Measurements from ENCODE around the gene PEAR1. TPM values are rescaled to one million over a fixed set of nuclear protein-coding genes. Genes with fewer than 3 reads are reported as not detected.

Gene PEAR1
- total RNA-seq, 1 experiment from 2014 or later = 0.39 TPM

DNA sequence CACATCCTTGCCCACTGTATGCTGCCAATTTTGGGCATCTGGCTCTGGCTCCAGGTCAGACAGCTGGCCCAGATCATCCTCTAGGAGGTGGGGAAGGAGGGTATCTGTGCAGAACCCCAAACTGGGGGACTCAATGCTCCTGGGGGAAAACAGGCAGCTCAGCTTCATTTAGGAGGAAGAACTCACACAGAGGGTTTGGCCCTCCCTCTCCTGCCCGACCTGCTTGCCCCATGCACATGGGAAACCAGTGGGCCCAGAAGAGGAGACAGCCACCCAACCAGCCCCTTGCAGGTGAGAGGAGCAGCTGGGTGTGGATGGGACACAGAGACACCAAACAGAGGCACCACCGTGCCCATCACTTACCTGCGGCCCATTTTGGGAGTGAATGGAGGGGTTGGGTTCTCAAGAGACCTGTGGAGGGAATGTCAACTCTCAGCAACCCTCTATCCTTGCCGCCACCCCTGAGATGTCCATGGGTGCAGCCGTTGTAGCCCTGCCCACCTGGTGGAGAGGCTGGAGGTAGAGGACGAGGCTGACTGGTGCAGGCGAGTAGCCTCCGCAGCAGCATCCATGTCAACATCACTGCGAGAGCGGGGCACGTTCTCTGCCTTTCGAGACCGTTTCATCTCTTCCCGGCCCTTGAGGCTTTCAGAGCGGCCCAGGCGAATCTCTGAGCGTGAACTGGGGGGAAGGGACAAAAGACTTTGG is 54.5 kb downstream of the PEAR1 start:
- Histone ChIP-seq H3K27ac (ENCODE audit: insufficient read length, low read depth, low read length) (no peak overlapping the region), H2AFZ (ENCODE audit: low read length) (no peak overlapping the region), H2BK120ac (ENCODE audit: low read depth, low read length, poor library complexity, severe bottlenecking) (no peak overlapping the region), H3K23me2 (ENCODE audit: insufficient read length, low read depth, low read length, poor library complexity, severe bottlenecking) (no peaks in the 10 kb centered on the region), H2BK12ac (ENCODE audit: insufficient read length, low read depth, low read length) (no peak overlapping the region), H3K79me2 (ENCODE audit: insufficient read depth, low read length) (no peaks in the 10 kb centered on the region), H3K4me2 (ENCODE audit: insufficient read depth, insufficient read length, low read length) (no peak overlapping the region), H2BK15ac (ENCODE audit: low read depth, low read length) (no peak overlapping the region), H2BK20ac (ENCODE audit: low read depth, low read length, poor library complexity, severe bottlenecking) (no peak overlapping the region), H4K20me1 (ENCODE audit: control insufficient read depth, insufficient read depth, insufficient read length) (no peaks in the 10 kb centered on the region), H2BK5ac (ENCODE audit: insufficient read length, low read length) (no peak overlapping the region), H3K56ac (ENCODE audit: insufficient read length, low read depth, low read length) (no peak overlapping the region), H3K79me1 (ENCODE audit: insufficient read depth, low read depth, low read length, poor library complexity, severe bottlenecking) (no peaks in the 10 kb centered on the region), H3K9me3 (ENCODE audit: control insufficient read depth, low read depth, low read length) (no peaks in the 10 kb centered on the region), H3K4ac (ENCODE audit: low read depth, low read length) (no peak overlapping the region), H2AK5ac (ENCODE audit: insufficient read length, low read length) (no peak overlapping the region), H4K8ac (replicated peaks; ENCODE audit: insufficient read length, low read depth, low read length) (no peak overlapping the region), H3K18ac (ENCODE audit: insufficient read length, low read depth, low read length) (no peak overlapping the region), H3K23ac (ENCODE audit: insufficient read length, low read depth, low read length) (no peak overlapping the region), H3K9ac (ENCODE audit: extremely low read depth, insufficient read length, low read length) (no peak overlapping the region), H4K91ac (ENCODE audit: insufficient read length, low read depth, low read length) (no peak overlapping the region), H4K5ac (ENCODE audit: insufficient read length, low read depth, low read length) (no peak overlapping the region), H3K14ac (ENCODE audit: insufficient read depth, low read length) (no peak overlapping the region), H3K4me1 (ENCODE audit: insufficient read depth, low read length) (no peaks in the 10 kb centered on the region), H3K27me3 (ENCODE audit: insufficient read depth, low read length) (no peaks in the 10 kb centered on the region), H3T11ph (ENCODE audit: low read length) (no peak overlapping the region)
- TF ChIP-seq, protein P1, sequence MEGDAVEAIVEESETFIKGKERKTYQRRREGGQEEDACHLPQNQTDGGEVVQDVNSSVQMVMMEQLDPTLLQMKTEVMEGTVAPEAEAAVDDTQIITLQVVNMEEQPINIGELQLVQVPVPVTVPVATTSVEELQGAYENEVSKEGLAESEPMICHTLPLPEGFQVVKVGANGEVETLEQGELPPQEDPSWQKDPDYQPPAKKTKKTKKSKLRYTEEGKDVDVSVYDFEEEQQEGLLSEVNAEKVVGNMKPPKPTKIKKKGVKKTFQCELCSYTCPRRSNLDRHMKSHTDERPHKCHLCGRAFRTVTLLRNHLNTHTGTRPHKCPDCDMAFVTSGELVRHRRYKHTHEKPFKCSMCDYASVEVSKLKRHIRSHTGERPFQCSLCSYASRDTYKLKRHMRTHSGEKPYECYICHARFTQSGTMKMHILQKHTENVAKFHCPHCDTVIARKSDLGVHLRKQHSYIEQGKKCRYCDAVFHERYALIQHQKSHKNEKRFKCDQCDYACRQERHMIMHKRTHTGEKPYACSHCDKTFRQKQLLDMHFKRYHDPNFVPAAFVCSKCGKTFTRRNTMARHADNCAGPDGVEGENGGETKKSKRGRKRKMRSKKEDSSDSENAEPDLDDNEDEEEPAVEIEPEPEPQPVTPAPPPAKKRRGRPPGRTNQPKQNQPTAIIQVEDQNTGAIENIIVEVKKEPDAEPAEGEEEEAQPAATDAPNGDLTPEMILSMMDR (conservative IDR thresholded peaks at IDR 0.05) = no peak
- WGBS (ENCODE audit: extremely low coverage, insufficient read length, low lambda C conversion rate) = no CpG with 5 or more reads among the region's 17 CpGs
- Mint-ChIP-seq H3K27me3 (ENCODE audit: low read depth) (no peaks in the 10 kb centered on the region; the same call in 1 of the 2 replicates), H3K27ac (peak overlapping the region in 1 of 3 experiments; percentile 77; a peak in 1 of 7 replicates), H3K4me3 (0 out of 5 replicates have a peak overlapping the region, but pooled peaks of 1 of the 2 experiments have one; percentile 9), H3K4me1 (peaks cover 3 to 4% of the 10 kb centered on the region in 2 experiments; a peak in 3 of 4 replicates), H3K36me3 (ENCODE audit: insufficient read depth in 1 of 3, low read depth in 3 of 3) (peaks cover 59 to 95% (median 89%) of the 10 kb centered on the region in 3 experiments), H3K9me3 (no peaks in the 10 kb centered on the region)
- DNase-seq = no peak
